GM12801 (cell line): ENCODE data around the gene NPAT.

ENCODE experiments used
- CTCF ChIP-seq: IDR thresholded peaks from one replicate; pipeline ENCODE4 v1.5.1; 2011; ENCODE audit warnings: control low read depth; ENCODE audit not compliant: insufficient read length; ENCODE audit errors: extremely low read depth

Gene NPAT

GRCh38 chr11:108148556-108148955 lies 73.9 kb downstream of the NPAT start:
- no peak for TF ChIP-seq CTCF

DNA sequence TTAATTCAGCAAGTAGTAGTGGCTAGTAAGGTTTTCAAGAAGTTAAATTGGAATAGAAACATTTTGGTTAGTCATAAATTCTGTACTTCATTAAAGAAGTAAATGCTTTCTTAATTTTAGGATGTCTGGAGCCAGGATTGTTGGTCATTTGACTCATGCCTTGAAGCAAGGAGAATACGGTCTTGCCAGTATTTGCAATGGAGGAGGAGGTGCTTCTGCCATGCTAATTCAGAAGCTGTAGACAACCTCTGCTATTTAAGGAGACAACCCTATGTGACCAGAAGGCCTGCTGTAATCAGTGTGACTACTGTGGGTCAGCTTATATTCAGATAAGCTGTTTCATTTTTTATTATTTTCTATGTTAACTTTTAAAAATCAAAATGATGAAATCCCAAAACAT lies 75.3 kb downstream of the NPAT start:
- TF ChIP-seq CTCF, result no peak

- no peak for TF ChIP-seq CTCF
Observed at GRCh38 chr11:108144615-108145014, 77.8 kb downstream of the NPAT start.

DNA sequence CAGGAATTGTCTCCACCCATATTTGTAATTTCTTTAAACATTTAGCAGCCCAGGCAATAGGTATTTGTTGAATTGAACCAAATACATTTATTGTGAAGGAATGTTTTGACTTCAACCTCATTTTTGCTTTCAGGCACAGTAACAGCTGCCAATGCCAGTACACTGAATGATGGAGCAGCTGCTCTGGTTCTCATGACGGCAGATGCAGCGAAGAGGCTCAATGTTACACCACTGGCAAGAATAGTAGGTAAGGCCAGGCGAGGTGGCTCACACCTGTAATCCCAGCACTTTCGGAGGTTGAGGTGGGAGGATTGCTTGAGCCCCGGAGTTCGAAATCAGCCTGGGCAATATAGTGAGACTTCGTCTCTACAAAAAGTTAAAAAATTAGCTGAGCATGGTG lies 80.1 kb downstream of the NPAT start:
- no peak for TF ChIP-seq CTCF

DNA sequence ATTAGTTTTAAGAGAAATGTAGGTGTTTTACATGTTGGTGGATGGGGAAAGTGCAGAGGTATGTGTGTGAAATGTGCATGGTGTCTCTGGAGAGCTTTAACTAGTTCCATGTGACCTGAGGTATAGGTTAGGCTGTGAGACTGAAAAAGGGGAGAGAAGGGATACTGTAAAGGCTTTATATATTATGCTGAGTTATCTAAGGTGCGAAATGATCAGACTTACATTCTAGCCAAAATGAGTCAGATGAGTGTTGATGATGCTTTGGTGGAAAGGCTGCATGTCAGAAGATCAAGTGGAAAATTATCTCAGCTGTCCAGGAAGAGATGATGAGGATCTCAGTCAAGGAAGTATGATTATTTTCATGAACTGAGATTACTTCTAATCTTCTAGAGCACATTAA lies 85.2 kb downstream of the NPAT start:
- TF ChIP-seq CTCF, result no peak

GRCh38 chr11:108135845-108136544 lies 86.4 kb downstream of the NPAT start:
- no peak for TF ChIP-seq CTCF

- TF ChIP-seq CTCF, result no peak
Observed at GRCh38 chr11:108131993-108132392, 90.4 kb downstream of the NPAT start.
